ENCODE measurements around the gene FERMT2. TPM values are rescaled to one million over a fixed set of nuclear protein-coding genes. Genes with fewer than 3 reads are reported as not detected.

FERMT2 gene
- total RNA-seq, 1 experiment from 2014 or later: 38.6 TPM

- intact Hi-C loops (cut with micrococcal nuclease): loop anchor here (1.0 to 10.0 kb wide), 6 partner anchors 8 to 397 kb away; partner anchors contain the start of genes GPR137C, STYX and TXNDC16
These were observed 1.1 kb upstream of the FERMT2 start for GRCh38 chr14:52951681-52952554.

GRCh38 chr14:52950410-52950897, 396 bp downstream of the FERMT2 start:
- intact Hi-C loops (cut with micrococcal nuclease): loop anchor here (5.0 to 10.0 kb wide), 2 partner anchors 68 to 396 kb away; partner anchors contain the start of genes GPR137C and TXNDC16
- peak; percentile 36 for ATAC-seq
- peak overlapping the region; percentile 88 for H3K4me2 ChIP-seq (ENCODE audit: low read length)
- no peaks in the 10 kb centered on the region for H3K27me3 ChIP-seq (ENCODE audit: low read length)
- TF ChIP-seq EZH2phosphoT487 (IDR thresholded peaks at IDR 0.05; ENCODE audit: borderline replicate concordance, low read length) (no peak), CTCF (conservative IDR thresholded peaks at IDR 0.05; ENCODE audit: low read depth, low read length) (no peak), EZH2 (IDR thresholded peaks at IDR 0.05; ENCODE audit: low read length, unreplicated experiment) (no peak)
- H3K79me2 ChIP-seq (ENCODE audit: low read length): peaks cover 52% of the 10 kb centered on the region
- H3K9me2 ChIP-seq (replicated peaks; ENCODE audit: low read length): no peaks in the 10 kb centered on the region
- H2AFZ ChIP-seq (ENCODE audit: low read length): peak overlapping the region; percentile 81
- CTCF ChIA-PET: interaction anchor here (0.6 to 2.0 kb wide), 2 partner anchors 10 to 46 kb away, joined by 4 to 10 read pairs; no protein-coding TSS in a partner anchor
- H3K4me3 ChIP-seq (ENCODE audit: low read length): peak overlapping the region; percentile 82
- H4K20me1 ChIP-seq (ENCODE audit: low read length): peaks cover 15% of the 10 kb centered on the region
- peaks cover 25% of the 10 kb centered on the region for H3K4me1 ChIP-seq (ENCODE audit: insufficient read depth, low read length)
- H3K36me3 ChIP-seq (ENCODE audit: low read depth, low read length): no peaks in the 10 kb centered on the region
- no peaks in the 10 kb centered on the region for H3K9me3 ChIP-seq (ENCODE audit: low read length)
- peak overlapping the region; percentile 75 for H3K9ac ChIP-seq (ENCODE audit: low read length)
- no peaks in the 10 kb centered on the region for H3F3A ChIP-seq (ENCODE audit: low read length, unreplicated experiment)
- H3K27ac ChIP-seq (ENCODE audit: low read length): peak overlapping the region; percentile 25
- POLR2A ChIA-PET (ENCODE audit: unreplicated experiment): interaction anchor here (0.5 kb wide), 1 partner anchor 1962 kb away, joined by 4 read pairs; no protein-coding TSS in a partner anchor
- no TSS peak for BruUV-seq (replicated peaks)
- no peak for DNase-seq

More at GRCh38 chr14:52951681-52952554, 1.1 kb upstream of the FERMT2 start:
- H3K9me3 ChIP-seq (ENCODE audit: low read length): no peaks in the 10 kb centered on the region
- H3K27ac ChIP-seq (ENCODE audit: low read length): peak overlapping the region; percentile 80
- TF ChIP-seq EZH2phosphoT487 (IDR thresholded peaks at IDR 0.05; ENCODE audit: borderline replicate concordance, low read length) (no peak), CTCF (conservative IDR thresholded peaks at IDR 0.05; ENCODE audit: low read depth, low read length) (peak; percentile 64), EZH2 (IDR thresholded peaks at IDR 0.05; ENCODE audit: low read length, unreplicated experiment) (no peak)
- no peaks in the 10 kb centered on the region for H3K9me2 ChIP-seq (replicated peaks; ENCODE audit: low read length)
- H3K27me3 ChIP-seq (ENCODE audit: low read length): no peaks in the 10 kb centered on the region
- peak overlapping the region; percentile 93 for H3K9ac ChIP-seq (ENCODE audit: low read length)
- peak; percentile 48 for ATAC-seq
- peaks cover 25% of the 10 kb centered on the region for H3K4me1 ChIP-seq (ENCODE audit: insufficient read depth, low read length)
- ChIA-PET CTCF (interaction anchor here (0.6 to 2.0 kb wide), 3 partner anchors 9 to 416 kb away, joined by 3 to 10 read pairs (median 3); no protein-coding TSS in a partner anchor), POLR2A (ENCODE audit: unreplicated experiment) (interaction anchor here (0.5 to 1.2 kb wide), 6 partner anchors 29 to 260 kb away, joined by 3 to 5 read pairs (median 4); no protein-coding TSS in a partner anchor)
- no peaks in the 10 kb centered on the region for H3F3A ChIP-seq (ENCODE audit: low read length, unreplicated experiment)
- DNase-seq: peak; percentile 87
- TSS peak; percentile 77 for BruUV-seq (replicated peaks)
- H4K20me1 ChIP-seq (ENCODE audit: low read length): peaks cover 15% of the 10 kb centered on the region
- H3K4me2 ChIP-seq (ENCODE audit: low read length): peak overlapping the region; percentile 87
- peaks cover 37% of the 10 kb centered on the region for H3K79me2 ChIP-seq (ENCODE audit: low read length)
- H3K36me3 ChIP-seq (ENCODE audit: low read depth, low read length): no peaks in the 10 kb centered on the region
- peak overlapping the region; percentile 75 for H3K4me3 ChIP-seq (ENCODE audit: low read length)
- H2AFZ ChIP-seq (ENCODE audit: low read length): peak overlapping the region; percentile 100
